WERI-Rb-1 (cell line): ENCODE results near the gene NR3C1.

Experiments used
- DNase-seq: peaks from one replicate; pipeline ENCODE4 v3.0.0-alpha.2; 2020
- H3K27ac ChIP-seq: fragments of 250-450 bp; sonication (Bioruptor Pico); 2 replicates; pipeline ENCODE4 v1.5.1; 2020; ENCODE audit warnings: mild to moderate bottlenecking, moderate library complexity
- H3K27me3 ChIP-seq: fragments of 250-450 bp; sonication (Bioruptor Pico); 2 replicates; pipeline ENCODE4 v1.5.1; 2021; ENCODE audit warnings: mild to moderate bottlenecking, low read depth, moderate library complexity; ENCODE audit not compliant: insufficient read depth, severe bottlenecking
- H3K36me3 ChIP-seq: fragments of 250-450 bp; sonication (Bioruptor Pico); 2 replicates; pipeline ENCODE4 v1.5.1; 2020; ENCODE audit warnings: mild to moderate bottlenecking, moderate library complexity
- H3K4me3 ChIP-seq: 2 replicates; pipeline ENCODE4 v1.5.1; 2011; ENCODE audit warnings: low read depth, mild to moderate bottlenecking, control low read depth, low read length
- H3K9me3 ChIP-seq: fragments of 250-450 bp; sonication (Bioruptor Pico); 2 replicates; pipeline ENCODE4 v1.5.1; 2021; ENCODE audit warnings: mild to moderate bottlenecking, moderate library complexity; ENCODE audit not compliant: severe bottlenecking
- CTCF ChIP-seq: IDR thresholded peaks from 2 replicates; pipeline ENCODE4 v1.5.1; 2011; ENCODE audit warnings: low read depth, mild to moderate bottlenecking, control low read depth, inconsistent platforms, low read length

The NR3C1 gene

GRCh38 chr5:143265995-143266394 lies 137.5 kb downstream of the NR3C1 start:
- Histone ChIP-seq H3K27me3 (no peaks in the 10 kb centered on the region), H3K27ac (no peak overlapping the region), H3K36me3 (no peaks in the 10 kb centered on the region), H3K4me3 (no peak overlapping the region), H3K9me3 (no peaks in the 10 kb centered on the region)
- TF ChIP-seq CTCF, result no peak
- no peak for DNase-seq

GRCh38 chr5:143263272-143263810 lies 140.1 kb downstream of the NR3C1 start:
- Histone ChIP-seq H3K27ac (no peak overlapping the region), H3K4me3 (no peak overlapping the region), H3K9me3 (no peaks in the 10 kb centered on the region), H3K27me3 (no peaks in the 10 kb centered on the region), H3K36me3 (no peaks in the 10 kb centered on the region)
- no peak for TF ChIP-seq CTCF
- no peak for DNase-seq

GRCh38 chr5:143262393-143263174 lies 140.9 kb downstream of the NR3C1 start:
- DNase-seq, result no peak
- H3K4me3 ChIP-seq, result no peak overlapping the region
- no peak overlapping the region for H3K27ac ChIP-seq
- H3K27me3 ChIP-seq, result no peaks in the 10 kb centered on the region
- no peak for TF ChIP-seq CTCF
- no peaks in the 10 kb centered on the region for H3K9me3 ChIP-seq
- no peaks in the 10 kb centered on the region for H3K36me3 ChIP-seq

- Histone ChIP-seq H3K27me3 (no peaks in the 10 kb centered on the region), H3K9me3 (no peaks in the 10 kb centered on the region), H3K4me3 (no peak overlapping the region), H3K27ac (no peak overlapping the region), H3K36me3 (no peaks in the 10 kb centered on the region)
- TF ChIP-seq CTCF, result no peak
- DNase-seq, result no peak
Measured at GRCh38 chr5:143261748-143262392, 141.6 kb downstream of the NR3C1 start.

- no peak overlapping the region for H3K4me3 ChIP-seq
- H3K27ac ChIP-seq, result no peak overlapping the region
- no peak for TF ChIP-seq CTCF
- DNase-seq, result no peak
- H3K36me3 ChIP-seq, result no peaks in the 10 kb centered on the region
- H3K27me3 ChIP-seq, result no peaks in the 10 kb centered on the region
- no peaks in the 10 kb centered on the region for H3K9me3 ChIP-seq
Measured at GRCh38 chr5:143259254-143259605, 144.3 kb downstream of the NR3C1 start.
